Measurements from ENCODE around the gene ELOB. TPM values are rescaled to one million over a fixed set of nuclear protein-coding genes. Genes with fewer than 3 reads are reported as not detected.

The ELOB gene
- total RNA-seq, 1 experiment from 2014 or later: 319 TPM

GRCh38 chr16:2792940-2793339 is 15.9 kb upstream of the ELOB start:
- no peaks in the 10 kb centered on the region for H3K4me1 ChIP-seq (ENCODE audit: insufficient read depth, low read length)
- H4K20me1 ChIP-seq (ENCODE audit: control insufficient read depth, insufficient read depth, insufficient read length): no peaks in the 10 kb centered on the region
- no CpG with 5 or more reads among the region's 10 CpGs for WGBS (ENCODE audit: extremely low coverage, insufficient read length, low lambda C conversion rate)
- H3K27me3 Mint-ChIP-seq (ENCODE audit: low read depth): peaks cover 32% of the 10 kb centered on the region
- H3K14ac ChIP-seq (ENCODE audit: insufficient read depth, low read length): no peak overlapping the region
- no peak overlapping the region for H3K18ac ChIP-seq (ENCODE audit: insufficient read length, low read depth, low read length)
- no peaks in the 10 kb centered on the region for H3K79me2 ChIP-seq (ENCODE audit: insufficient read depth, low read length)
- H3K27ac ChIP-seq (ENCODE audit: insufficient read length, low read depth, low read length): no peak overlapping the region
- no peak overlapping the region for H4K5ac ChIP-seq (ENCODE audit: insufficient read length, low read depth, low read length)
- H3K9me3 Mint-ChIP-seq: no peaks in the 10 kb centered on the region
- H3K9ac ChIP-seq (ENCODE audit: extremely low read depth, insufficient read length, low read length): no peak overlapping the region
- no peak overlapping the region for H4K8ac ChIP-seq (replicated peaks; ENCODE audit: insufficient read length, low read depth, low read length)
- no peak overlapping the region for H2AFZ ChIP-seq (ENCODE audit: low read length)
- H3K4me3 Mint-ChIP-seq: no peak overlapping the region
- H3K4me2 ChIP-seq (ENCODE audit: insufficient read depth, insufficient read length, low read length): no peak overlapping the region
- H3K36me3 Mint-ChIP-seq (ENCODE audit: insufficient read depth in 1 of 3, low read depth in 3 of 3): no peaks in the 10 kb centered on the region; a peak in 1 of 7 replicates
- no peak overlapping the region for H2BK20ac ChIP-seq (ENCODE audit: low read depth, low read length, poor library complexity, severe bottlenecking)
- H2BK5ac ChIP-seq (ENCODE audit: insufficient read length, low read length): no peak overlapping the region
- H3K4ac ChIP-seq (ENCODE audit: low read depth, low read length): no peak overlapping the region
- no peak overlapping the region for H3K27ac Mint-ChIP-seq
- H4K91ac ChIP-seq (ENCODE audit: insufficient read length, low read depth, low read length): no peak overlapping the region
- H3K23me2 ChIP-seq (ENCODE audit: insufficient read length, low read depth, low read length, poor library complexity, severe bottlenecking): no peaks in the 10 kb centered on the region
- H3K79me1 ChIP-seq (ENCODE audit: insufficient read depth, low read depth, low read length, poor library complexity, severe bottlenecking): no peaks in the 10 kb centered on the region
- no peak overlapping the region for H2BK15ac ChIP-seq (ENCODE audit: low read depth, low read length)
- H2BK120ac ChIP-seq (ENCODE audit: low read depth, low read length, poor library complexity, severe bottlenecking): no peak overlapping the region
- H2AK5ac ChIP-seq (ENCODE audit: insufficient read length, low read length): no peak overlapping the region
- no peak for TF ChIP-seq CTCF (conservative IDR thresholded peaks at IDR 0.05)
- no peak overlapping the region for H3K56ac ChIP-seq (ENCODE audit: insufficient read length, low read depth, low read length)
- DNase-seq: no peak
- H3K9me3 ChIP-seq (ENCODE audit: control insufficient read depth, low read depth, low read length): no peaks in the 10 kb centered on the region
- H3K23ac ChIP-seq (ENCODE audit: insufficient read length, low read depth, low read length): no peak overlapping the region
- H3T11ph ChIP-seq (ENCODE audit: low read length): no peak overlapping the region
- no peaks in the 10 kb centered on the region for H3K27me3 ChIP-seq (ENCODE audit: insufficient read depth, low read length)
- no peak overlapping the region for H2BK12ac ChIP-seq (ENCODE audit: insufficient read length, low read depth, low read length)
- peaks cover 8 to 15% of the 10 kb centered on the region in 2 experiments; a peak in 3 of 4 replicates for H3K4me1 Mint-ChIP-seq
